K562 (cell line): ENCODE results near the gene SLC4A4. TPM values are rescaled to one million over a fixed set of nuclear protein-coding genes. Genes with fewer than 3 reads are reported as not detected.

Experiments
- ATAC-seq: fragments of 200-7000 bp; cut with Tn5 transposase; 3 replicates; pipeline ENCODE4 v1.9.1; 2020; ENCODE audit warnings: moderate library complexity
- BruUV-seq: library from RNA; stranded (reverse); fragments of 400-500 nt; replicated peaks from 2 replicates; lab custom pipeline; 2021; lab: Mats Ljungman, UMichigan
- CTCF ChIA-PET: fragments of 300-600 bp; formaldehyde crosslinking; extraction: SDS; loops from one replicate; lab custom pipeline; 2021; ENCODE audit warnings: low intra/inter-chr PET ratio; lab: Yijun Ruan, JAX
- POLR2A ChIA-PET: fragments of 300-600, 350-650 bp; sonication (Branson Sonifier 250); formaldehyde crosslinking; extraction: SDS; loops from one replicate; lab custom pipeline; 2021; ENCODE audit warnings: antibody characterized with exemption, inconsistent platforms; lab: Yijun Ruan, JAX
- DNase-seq, 4 experiments: peaks; one replicate each; pipeline versions ENCODE4 v3.0.0 to v3.0.0-alpha.2; 2011 to 2018; ENCODE audit warnings: low spot score in 3 of 4, mixed read lengths in 3 of 4; ENCODE audit errors: extremely low read depth in 1 of 4
- FAIRE-seq: peaks from 2 replicates; lab custom pipeline; 2011; peaks lifted over from hg19 to GRCh38; lab: Jason Lieb, UNC
- H2AFZ ChIP-seq: 2 replicates; pipeline ENCODE4 v1.6.0; 2011; ENCODE audit warnings: low read depth, low read length, control low read depth, inconsistent platforms
- H3K27ac ChIP-seq: fragments of 200-600 bp; 3 replicates; pipeline ENCODE4 v1.8.0; 2011; ENCODE audit warnings: low read depth, mild to moderate bottlenecking, control low read depth, inconsistent platforms, low read length, moderate library complexity, mixed read lengths; ENCODE audit errors: extremely low read depth
- H3K27me3 ChIP-seq, 2 experiments: fragments of 300-600 bp in 1 of 2; 2 replicates in 1 of 2; 3 replicates in 1 of 2; pipeline versions ENCODE4 v1.6.0 to v1.8.0; 2011; ENCODE audit warnings: inconsistent platforms in 2 of 2, low read length in 2 of 2, mild to moderate bottlenecking in 1 of 2, mixed read lengths in 1 of 2, moderate library complexity in 1 of 2; ENCODE audit not compliant: control insufficient read depth in 2 of 2, insufficient read depth in 2 of 2
- H3K36me3 ChIP-seq: fragments of 300-600 bp; 3 replicates; pipeline ENCODE4 v1.8.0; 2011; ENCODE audit warnings: mild to moderate bottlenecking, low read length, inconsistent platforms; ENCODE audit not compliant: control insufficient read depth, insufficient read depth
- H3K4me1 ChIP-seq, 2 experiments: fragments of 200-600 bp in 1 of 2; replicated peaks in 1 of 2; 2 replicates in 1 of 2; 3 replicates in 1 of 2; pipeline versions ENCODE4 v1.5.1 to v1.8.0; 2011; ENCODE audit warnings: inconsistent platforms in 2 of 2, low read length in 2 of 2, mild to moderate bottlenecking in 1 of 2, mixed read lengths in 1 of 2, moderate library complexity in 1 of 2; ENCODE audit not compliant: control insufficient read depth in 2 of 2, insufficient read depth in 2 of 2
- H3K4me2 ChIP-seq: 2 replicates; pipeline ENCODE4 v1.6.1; 2011; ENCODE audit warnings: low read length, control low read depth, inconsistent platforms, mixed read lengths; ENCODE audit not compliant: insufficient read depth
- H3K4me3 ChIP-seq: fragments of 200-600 bp; sonication (generic), shearing (Covaris generic); 2 replicates; pipeline ENCODE4 v1.5.1; 2016; ENCODE audit warnings: control low read depth, inconsistent platforms
- H3K79me2 ChIP-seq: fragments of 200-600 bp; 3 replicates; pipeline ENCODE4 v1.8.0; 2011; ENCODE audit warnings: low read length, inconsistent platforms; ENCODE audit not compliant: control insufficient read depth, insufficient read depth
- H3K9ac ChIP-seq, 2 experiments: 2 replicates each; pipeline versions ENCODE4 v1.6.0 to v1.6.1; 2011; ENCODE audit warnings: low read depth in 2 of 2, low read length in 2 of 2, control low read depth in 1 of 2, inconsistent platforms in 1 of 2, mild to moderate bottlenecking in 1 of 2, mixed read lengths in 1 of 2; ENCODE audit not compliant: insufficient read depth in 1 of 2
- H3K9me1 ChIP-seq: one replicate; pipeline ENCODE4 v1.6.0; 2011; ENCODE audit warnings: inconsistent platforms, mild to moderate bottlenecking, low read length, moderate library complexity; ENCODE audit not compliant: control insufficient read depth, insufficient read depth
- H3K9me3 ChIP-seq: replicated peaks from 2 replicates; pipeline ENCODE4 v1.5.1; 2011; ENCODE audit warnings: low read depth, low read length, inconsistent platforms; ENCODE audit not compliant: control insufficient read depth, insufficient read depth
- H4K20me1 ChIP-seq: replicated peaks from 2 replicates; pipeline ENCODE4 v1.6.1; 2011; ENCODE audit warnings: low read length, inconsistent platforms, mixed read lengths; ENCODE audit not compliant: control insufficient read depth, insufficient read depth
- DIDO1 ChIP-seq: fragments of 450-650 bp; IDR thresholded peaks from 2 replicates; pipeline ENCODE4 v1.6.1; 2016; ENCODE audit warnings: low read depth, missing biosample characterization, missing genetic modification characterization
- LEF1 ChIP-seq: fragments of 450-650 bp; IDR thresholded peaks from 2 replicates; pipeline ENCODE4 v1.6.1; 2016; ENCODE audit warnings: mild to moderate bottlenecking
- MCM3 ChIP-seq: fragments of 450-650 bp; IDR thresholded peaks from 2 replicates; pipeline ENCODE4 v1.6.1; 2016
- NBN ChIP-seq: fragments of 450-650 bp; IDR thresholded peaks from 2 replicates; pipeline ENCODE4 v1.6.1; 2016; ENCODE audit warnings: low read depth, mild to moderate bottlenecking
- NFYB ChIP-seq: IDR thresholded peaks from 2 replicates; pipeline ENCODE4 v1.6.1; 2011; ENCODE audit warnings: mild to moderate bottlenecking, moderate library complexity; ENCODE audit not compliant: insufficient read length; ENCODE audit errors: extremely low read depth
- RAD51 ChIP-seq: fragments of 450-650 bp; IDR thresholded peaks from 2 replicates; pipeline ENCODE4 v1.7.1; 2016; ENCODE audit warnings: low read depth, mild to moderate bottlenecking, borderline replicate concordance
- RBM22 ChIP-seq: fragments of 200-400 bp; formaldehyde crosslinking; IDR thresholded peaks from 2 replicates; pipeline ENCODE4 v1.6.1; 2018; ENCODE audit warnings: low read length, low read depth; ENCODE audit not compliant: poor library complexity, severe bottlenecking
- SMARCC2 ChIP-seq: fragments of 450-650 bp; IDR thresholded peaks from 2 replicates; pipeline ENCODE4 v1.6.1; 2017; ENCODE audit warnings: antibody characterized with exemption, moderate library complexity, mild to moderate bottlenecking, low read depth
- TEAD2 ChIP-seq: fragments of 450-650 bp; IDR thresholded peaks from 2 replicates; pipeline ENCODE4 v1.6.1; 2016; ENCODE audit warnings: missing genetic modification characterization, control low read depth, missing compliant biosample characterization
- ZNF197 ChIP-seq: fragments of 200-800 bp; sonication (Bioruptor generic); IDR thresholded peaks from 2 replicates; pipeline ENCODE4 v1.6.1; 2016; ENCODE audit warnings: low read depth, missing genetic modification characterization, missing compliant biosample characterization
- ZNF507 ChIP-seq: conservative IDR thresholded peaks from 2 replicates; pipeline ENCODE4 v1.6.1; 2017; ENCODE audit warnings: missing genetic modification characterization, missing compliant biosample characterization
- ZNF584 ChIP-seq: fragments of 200-800 bp; sonication (Bioruptor generic); IDR thresholded peaks from 2 replicates; pipeline ENCODE4 v1.6.1; 2016; ENCODE audit warnings: low read depth, mild to moderate bottlenecking, missing genetic modification characterization, missing compliant biosample characterization
- WGBS: fragments of 100-300 bp; shearing (Covaris generic); methylation state at CpG from one replicate; pipeline ENCODE4 v1.1.6; 2016; ENCODE audit warnings: low coverage, mixed read lengths; ENCODE audit not compliant: insufficient coverage; ENCODE audit errors: missing lambda C conversion rate; 5-methylcytosine and 5-hydroxymethylcytosine counted together
- in situ Hi-C: fragments of 300-500 bp; cut with MboI; formaldehyde crosslinking; loops from 4 replicates; pipeline ENCODE4 v1.15.0; 2018; ENCODE audit warnings: inconsistent platforms, mixed read lengths
- intact Hi-C: fragments of 100-400 bp; cut with micrococcal nuclease; formaldehyde crosslinking; loops from 2 replicates; pipeline ENCODE4 v1.14.2; 2022
- polyA plus RNA-seq, 8 experiments: library from polyadenylated mRNA; depleted of rRNA in 4 of 8; stranded (reverse) in 5 of 8; unstranded in 3 of 8; fragments of >200 nt; fragmentation: Nextera tagmentation in 2 of 8; fragmentation: Illumina TruSeq in 1 of 8; extraction: Ambion mirVana in 2 of 8; extraction: Trizol in 1 of 8; gene quantifications; 2 replicates each; pipeline versions ENCODE4 v1.2.1 to v1.2.3, GENCODE V29; 2011 to 2014; ENCODE audit warnings: inconsistent platforms in 1 of 8, missing spikeins in 1 of 8
- total RNA-seq, 7 experiments: library from RNA; depleted of rRNA in 6 of 7; stranded (reverse); fragments of >200 nt in 6 of 7; fragmentation: Illumina TruSeq in 2 of 7; extraction: Trizol in 2 of 7; gene quantifications; 2 replicates each; pipeline versions ENCODE4 v1.2.1 to v1.2.3, GENCODE V29; 2011 to 2021; ENCODE audit warnings: low replicate concordance in 1 of 7

The SLC4A4 gene
- total and polyA plus RNA-seq, 9 of the 15 experiments (the other 6 are each of a cell fraction or from before 2014, with no cell fraction given), result 0.01 to 0.18 (median 0.07) TPM; not detected in 2

DNA sequence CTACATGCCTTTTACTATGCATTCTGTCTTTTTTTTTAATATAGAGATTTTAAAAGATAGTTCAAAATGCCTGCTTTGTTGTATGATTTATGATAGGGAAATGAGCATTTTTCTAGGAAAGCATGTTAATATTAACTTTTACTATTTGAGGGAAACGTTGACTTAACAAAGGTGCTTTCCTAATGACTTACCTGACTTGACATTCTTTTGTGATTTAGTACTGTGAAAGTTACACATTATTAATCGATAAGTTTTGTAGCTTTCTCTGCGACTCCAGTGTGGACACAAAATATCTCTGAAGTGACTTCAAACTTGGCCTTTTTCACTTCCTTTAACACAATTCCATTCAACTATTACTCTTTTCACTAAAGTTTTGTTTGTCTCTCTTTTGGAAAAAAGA, 260.8 kb downstream of the SLC4A4 start (continued):
- TF ChIP-seq LEF1, result no peak
- no peak for TF ChIP-seq RAD51
- TF ChIP-seq DIDO1 (tag), result no peak
- no peak for TF ChIP-seq MCM3
- no peak for TF ChIP-seq TEAD2 (tag)
- TF ChIP-seq NFYB, result no peak
- no peak for TF ChIP-seq SMARCC2
- no peak for TF ChIP-seq RBM22

DNA sequence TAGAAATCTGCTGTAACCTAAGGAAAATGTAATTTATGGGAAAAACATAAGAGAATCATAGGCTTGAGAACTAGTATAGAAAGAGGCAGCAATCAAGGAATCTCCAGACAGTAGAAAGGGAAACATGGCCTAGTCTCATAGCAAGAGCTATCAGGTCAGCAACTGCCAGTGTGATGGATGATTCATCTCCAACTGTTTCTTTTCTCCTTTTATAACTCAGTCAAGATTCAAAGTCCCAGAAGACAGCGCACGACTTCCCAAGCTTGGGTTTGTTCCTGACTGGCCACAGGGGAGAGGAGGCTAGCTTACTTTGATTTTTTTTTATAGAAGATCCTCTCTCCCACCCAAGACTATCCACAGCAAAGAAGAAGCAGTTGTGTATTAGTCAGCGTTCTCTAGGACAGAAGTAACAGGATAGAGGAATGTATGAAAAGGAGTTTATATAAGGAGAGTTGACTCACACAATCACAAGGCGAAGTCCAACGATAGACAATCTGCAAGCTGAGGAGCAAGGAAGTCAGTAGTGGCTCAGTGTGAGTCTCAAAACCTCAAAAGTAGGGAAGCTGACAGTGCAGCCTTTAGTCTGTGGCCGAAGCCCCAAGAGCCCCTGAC, 263.6 kb downstream of the SLC4A4 start:
- no peaks in the 10 kb centered on the region for H4K20me1 ChIP-seq
- H2AFZ ChIP-seq, result no peak overlapping the region
- no peaks in the 10 kb centered on the region for H3K27me3 ChIP-seq
- no peaks in the 10 kb centered on the region for H3K36me3 ChIP-seq
- H3K9me3 ChIP-seq, result no peaks in the 10 kb centered on the region
- no peaks in the 10 kb centered on the region for H3K79me2 ChIP-seq
- no peak for FAIRE-seq
- ATAC-seq, result no peak
- CTCF ChIA-PET, result no interaction called here
- intact Hi-C loops, result no loop called here
- no peaks in the 10 kb centered on the region for H3K9me1 ChIP-seq
- H3K4me3 ChIP-seq, result no peak overlapping the region
- no peak for DNase-seq
- 1% methylated on average over 6 of the region's 6 CpGs for WGBS
- in situ Hi-C loops, result no loop called here
- H3K9ac ChIP-seq, result no peak overlapping the region
- POLR2A ChIA-PET, result no interaction called here
- no peak overlapping the region for H3K27ac ChIP-seq
- H3K4me2 ChIP-seq, result no peak overlapping the region
- no peaks in the 10 kb centered on the region for H3K4me1 ChIP-seq
- no TSS peak for BruUV-seq
- TF ChIP-seq NBN (no peak), ZNF197 (CRISPR knock-in tag) (no peak), ZNF507 (tag) (no peak), ZNF584 (CRISPR knock-in tag) (no peak)
